ENCODE results near the gene PRKCSH. TPM values are rescaled to one million over a fixed set of nuclear protein-coding genes. Genes with fewer than 3 reads are reported as not detected.
"Not testable (repeated sequence)": the region's sequence is repeated elsewhere in the genome, so short reads cannot be mapped to it uniquely, and the experiment has no call there.

The PRKCSH gene
- total RNA-seq, 1 donor from 2014 or later, result 79.1 TPM

DNA sequence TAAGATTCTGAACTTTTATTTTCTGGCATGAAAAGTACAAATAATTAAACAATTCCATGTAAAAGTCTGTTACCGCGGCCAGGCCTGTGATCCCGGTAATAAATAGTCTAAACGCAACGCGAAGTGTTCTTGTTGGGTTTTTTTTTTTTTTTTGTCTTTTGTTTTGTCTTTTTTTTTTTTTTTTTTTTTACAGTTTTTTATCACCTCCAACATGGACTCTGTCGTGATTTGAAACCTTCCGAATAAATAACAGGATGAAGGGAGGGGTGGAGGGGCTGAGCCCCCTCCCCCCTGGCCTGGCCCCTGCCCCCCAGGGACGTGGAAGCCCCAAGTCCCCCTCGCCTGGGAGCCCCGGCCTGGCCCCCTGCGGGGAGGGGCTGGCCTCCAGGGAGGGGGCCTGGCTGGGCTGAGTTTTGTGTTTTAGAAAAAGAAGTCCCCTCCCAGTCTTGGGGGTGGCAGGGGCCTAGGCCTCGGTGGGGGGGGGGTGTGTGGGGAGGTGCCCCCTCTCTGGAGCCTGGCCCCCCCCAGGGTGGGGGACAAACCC, 16.0 kb downstream of the PRKCSH start:
- peaks cover 0 to 27% of the 10 kb centered on the region in 2 donors for H3K36me3 ChIP-seq
- H3K4me3 ChIP-seq, result no peak overlapping the region
- no peaks in the 10 kb centered on the region for H3K4me1 ChIP-seq
- intact Hi-C loops (cut with DNase I), result loop anchor here (10.0 kb wide), 1 partner anchor 157 kb away; the partner anchor contains the start of gene TSPAN16
- no peaks in the 10 kb centered on the region for H3K27me3 ChIP-seq
- H3K9me3 ChIP-seq, result no peaks in the 10 kb centered on the region
- no peak for DNase-seq (ENCODE audit: extremely low spot score in 2 of 2)
- no peak overlapping the region for H3K27ac ChIP-seq
- TF ChIP-seq POLR2AphosphoS5 (IDR thresholded peaks at IDR 0.05; ENCODE audit: insufficient read depth in 1 of 2, low read depth in 1 of 2) (no peak), CTCF (IDR thresholded peaks at IDR 0.05) (no peak), POLR2A (IDR thresholded peaks at IDR 0.05) (no peak)

DNA sequence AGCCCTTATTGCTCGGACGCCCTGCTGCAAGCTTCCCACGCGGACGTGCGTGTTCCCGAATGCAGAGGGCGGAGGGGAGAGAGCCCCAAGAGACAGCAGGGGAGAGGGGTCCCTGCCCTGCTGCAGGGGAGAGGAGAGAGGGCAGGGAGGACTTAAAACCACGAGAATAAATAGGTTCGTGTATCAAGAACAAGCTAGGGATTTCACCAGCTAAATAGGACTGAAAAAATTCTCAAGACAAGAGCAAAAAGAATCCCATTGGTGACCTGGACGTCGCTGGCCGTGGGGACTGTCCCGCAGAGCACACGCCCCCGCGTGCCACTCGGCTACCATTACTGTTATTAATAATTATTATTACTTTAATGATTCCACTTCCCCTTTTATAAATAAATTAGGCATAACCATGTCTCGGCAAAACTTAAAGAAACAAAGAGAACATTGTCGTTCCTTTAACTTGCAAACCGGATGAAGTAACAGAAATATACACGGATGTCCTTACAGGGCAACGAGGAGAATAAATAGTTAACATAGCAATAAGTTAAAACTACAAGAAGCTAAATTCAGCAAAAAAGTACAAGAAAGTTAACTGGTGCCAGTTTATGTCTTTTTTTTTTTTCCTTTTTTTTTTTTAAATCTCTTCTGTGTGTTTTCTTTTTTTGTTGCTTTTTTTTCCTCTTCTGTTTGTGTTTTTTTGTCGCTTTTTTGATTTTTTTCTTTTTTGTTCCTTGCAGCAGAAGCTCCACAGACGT, 16.6 kb downstream of the PRKCSH start:
- intact Hi-C loops (cut with DNase I), result loop anchor here (10.0 kb wide), 1 partner anchor 157 kb away; the partner anchor contains the start of gene TSPAN16
- H3K4me1 ChIP-seq, result no peaks in the 10 kb centered on the region
- no peaks in the 10 kb centered on the region for H3K9me3 ChIP-seq
- no peak overlapping the region for H3K27ac ChIP-seq
- H3K4me3 ChIP-seq, result no peak overlapping the region
- DNase-seq (ENCODE audit: extremely low spot score in 2 of 2), result no peak
- H3K36me3 ChIP-seq, result peaks cover 0 to 25% of the 10 kb centered on the region in 2 donors
- no peaks in the 10 kb centered on the region for H3K27me3 ChIP-seq
- TF ChIP-seq CTCF (IDR thresholded peaks at IDR 0.05) (no peak), POLR2AphosphoS5 (IDR thresholded peaks at IDR 0.05; ENCODE audit: insufficient read depth in 1 of 2, low read depth in 1 of 2) (no peak), POLR2A (IDR thresholded peaks at IDR 0.05) (no peak)

DNA sequence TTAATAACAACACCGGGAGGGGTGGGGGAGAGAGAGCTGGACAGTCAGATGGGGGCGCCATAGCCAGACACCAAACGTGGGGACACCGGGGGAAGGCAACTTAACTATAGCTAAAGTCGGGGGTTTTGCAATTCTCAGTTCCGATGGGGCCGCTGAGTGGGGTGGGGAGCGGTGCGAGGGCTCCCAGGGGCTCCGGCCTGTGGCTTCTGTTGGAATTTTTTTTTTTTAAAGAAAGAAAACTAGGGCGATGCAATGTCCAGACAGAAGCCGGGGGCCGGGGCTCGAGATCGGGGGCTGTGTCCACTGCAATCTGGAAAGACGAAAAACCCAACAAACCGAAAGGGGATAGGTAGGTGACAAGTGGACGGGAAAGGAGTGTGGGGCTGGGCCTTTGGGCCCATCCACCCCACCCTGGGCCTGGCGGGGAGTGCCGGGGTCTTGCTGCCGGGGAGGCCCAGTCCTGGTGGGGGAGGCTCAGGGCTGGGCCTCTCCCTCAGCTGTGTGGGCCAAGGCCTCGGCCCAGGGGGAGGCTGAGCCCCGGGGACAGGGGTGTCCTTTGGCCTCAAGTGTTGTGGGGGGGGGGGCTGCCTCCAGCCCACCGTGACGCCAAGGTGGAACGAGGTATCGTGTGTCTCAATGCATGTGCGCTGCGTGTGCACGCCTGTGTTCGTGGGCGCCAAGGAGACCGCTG, 17.3 kb downstream of the PRKCSH start:
- no peak for DNase-seq (ENCODE audit: extremely low spot score in 2 of 2)
- Histone ChIP-seq H3K27me3 (no peaks in the 10 kb centered on the region), H3K36me3 (peaks cover 0 to 18% of the 10 kb centered on the region in 2 donors), H3K27ac (no peak overlapping the region), H3K4me3 (no peak overlapping the region), H3K4me1 (no peaks in the 10 kb centered on the region), H3K9me3 (no peaks in the 10 kb centered on the region)
- intact Hi-C loops (cut with DNase I), result loop anchor here (10.0 kb wide), 1 partner anchor 158 kb away; the partner anchor contains the start of gene TSPAN16
- TF ChIP-seq POLR2A (IDR thresholded peaks at IDR 0.05), result no peak
- TF ChIP-seq POLR2AphosphoS5 (IDR thresholded peaks at IDR 0.05; ENCODE audit: insufficient read depth in 1 of 2, low read depth in 1 of 2), result no peak
- TF ChIP-seq CTCF (IDR thresholded peaks at IDR 0.05), result no peak

GRCh38 chr19:11453468-11454341, 18.3 kb downstream of the PRKCSH start:
- no peaks in the 10 kb centered on the region for H3K4me1 ChIP-seq
- TF ChIP-seq CTCF (IDR thresholded peaks at IDR 0.05) (no peak), POLR2A (IDR thresholded peaks at IDR 0.05) (no peak), POLR2AphosphoS5 (IDR thresholded peaks at IDR 0.05; ENCODE audit: insufficient read depth in 1 of 2, low read depth in 1 of 2) (no peak)

DNA sequence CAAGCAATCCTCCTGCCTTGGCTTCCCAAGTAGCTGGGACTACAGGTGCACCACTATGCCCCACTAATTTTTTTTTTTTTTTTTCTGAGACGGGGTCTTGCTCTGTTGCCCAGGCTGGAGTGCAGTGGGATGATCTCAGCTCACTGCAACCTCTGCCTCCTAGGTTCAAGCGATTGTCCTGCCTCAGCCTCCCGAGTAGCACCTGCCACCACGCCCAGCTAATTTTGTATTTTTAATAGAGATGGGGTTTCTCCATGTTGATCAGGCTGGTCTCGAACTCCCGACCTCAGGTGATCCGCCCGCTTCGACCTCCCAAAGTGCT, 19.8 kb downstream of the PRKCSH start:
- not testable (repeated sequence) for H3K4me1 ChIP-seq; H3K27ac ChIP-seq; H3K36me3 ChIP-seq; H3K9me3 ChIP-seq; H3K27me3 ChIP-seq; H3K4me3 ChIP-seq; DNase-seq (ENCODE audit: extremely low spot score in 2 of 2)
- intact Hi-C loops (cut with DNase I), result loop anchor here (10.0 kb wide), 1 partner anchor 160 kb away; the partner anchor contains the start of gene TSPAN16

More at GRCh38 chr19:11453468-11454341, 18.3 kb downstream of the PRKCSH start:
- no peak for DNase-seq (ENCODE audit: extremely low spot score in 2 of 2)
- peaks cover 0 to 9% of the 10 kb centered on the region in 2 donors for H3K36me3 ChIP-seq
- H3K27me3 ChIP-seq, result no peaks in the 10 kb centered on the region
- H3K27ac ChIP-seq, result no peak overlapping the region
- no peak overlapping the region for H3K4me3 ChIP-seq
- H3K9me3 ChIP-seq, result no peaks in the 10 kb centered on the region
- intact Hi-C loops (cut with DNase I), result loop anchor here (10.0 kb wide), 1 partner anchor 159 kb away; the partner anchor contains the start of gene TSPAN16

Data from vagina (tissue), 2 donors.